H9 (cell line): ENCODE measurements around the gene ZER1. TPM values are rescaled to one million over a fixed set of nuclear protein-coding genes. Genes with fewer than 3 reads are reported as not detected.
A peak's percentile ranks its signal among the peaks of the same experiment; 100 is the strongest.

Experiments
- DNase-seq: peaks from one replicate; pipeline ENCODE4 v3.0.0-alpha.2; 2017
- H2AFZ ChIP-seq: one replicate; pipeline ENCODE4 v1.6.1; 2013; ENCODE audit warnings: mild to moderate bottlenecking, low read length, control low read depth, moderate library complexity
- H2AK5ac ChIP-seq: 2 replicates; pipeline ENCODE4 v1.6.1; 2013; ENCODE audit warnings: low read length, control low read depth, mixed read lengths; ENCODE audit not compliant: insufficient read length
- H2BK120ac ChIP-seq: one replicate; pipeline ENCODE4 v1.6.1; 2013; ENCODE audit warnings: low read depth, mild to moderate bottlenecking, low read length, control low read depth, inconsistent platforms; ENCODE audit not compliant: poor library complexity, severe bottlenecking
- H2BK12ac ChIP-seq: 2 replicates; pipeline ENCODE4 v1.6.1; 2013; ENCODE audit warnings: low read length, control low read depth, mixed read lengths, low read depth; ENCODE audit not compliant: insufficient read length
- H2BK15ac ChIP-seq: 2 replicates; pipeline ENCODE4 v1.6.1; 2013; ENCODE audit warnings: low read depth, low read length, control low read depth
- H2BK20ac ChIP-seq: one replicate; pipeline ENCODE4 v1.6.1; 2013; ENCODE audit warnings: low read depth, mild to moderate bottlenecking, low read length, control low read depth, inconsistent platforms; ENCODE audit not compliant: poor library complexity, severe bottlenecking
- H2BK5ac ChIP-seq: 2 replicates; pipeline ENCODE4 v1.6.1; 2013; ENCODE audit warnings: low read length, control low read depth, mixed read lengths; ENCODE audit not compliant: insufficient read length
- H3K14ac ChIP-seq: 2 replicates; pipeline ENCODE4 v1.6.1; 2013; ENCODE audit warnings: low read length, control low read depth; ENCODE audit not compliant: insufficient read depth
- H3K18ac ChIP-seq: 2 replicates; pipeline ENCODE4 v1.6.1; 2013; ENCODE audit warnings: low read depth, mild to moderate bottlenecking, mixed read lengths, low read length, control low read depth; ENCODE audit not compliant: insufficient read length
- H3K23ac ChIP-seq: 2 replicates; pipeline ENCODE4 v1.6.1; 2013; ENCODE audit warnings: low read length, control low read depth, mixed read lengths, low read depth; ENCODE audit not compliant: insufficient read length
- H3K23me2 ChIP-seq: 2 replicates; pipeline ENCODE4 v1.6.1; 2013; ENCODE audit warnings: low read depth, mild to moderate bottlenecking, mixed read lengths, low read length, control low read depth; ENCODE audit not compliant: insufficient read length, poor library complexity, severe bottlenecking
- H3K27ac ChIP-seq: 2 replicates; pipeline ENCODE4 v1.5.1; 2013; ENCODE audit warnings: low read length, control low read depth, mixed read lengths, low read depth; ENCODE audit not compliant: insufficient read length
- H3K27me3 ChIP-seq: 2 replicates; pipeline ENCODE4 v1.6.1; 2013; ENCODE audit warnings: low read length, control low read depth, inconsistent platforms; ENCODE audit not compliant: insufficient read depth
- H3K4ac ChIP-seq: 2 replicates; pipeline ENCODE4 v1.6.1; 2013; ENCODE audit warnings: low read depth, mild to moderate bottlenecking, control low read depth, inconsistent platforms, low read length, moderate library complexity
- H3K4me1 ChIP-seq: 2 replicates; pipeline ENCODE4 v1.6.1; 2013; ENCODE audit warnings: low read length, control low read depth, inconsistent platforms; ENCODE audit not compliant: insufficient read depth
- H3K4me2 ChIP-seq: 2 replicates; pipeline ENCODE4 v1.6.1; 2013; ENCODE audit warnings: low read length, control low read depth, mixed read lengths; ENCODE audit not compliant: insufficient read length, insufficient read depth
- H3K56ac ChIP-seq: 2 replicates; pipeline ENCODE4 v1.6.1; 2013; ENCODE audit warnings: low read depth, mild to moderate bottlenecking, mixed read lengths, low read length, control low read depth; ENCODE audit not compliant: insufficient read length
- H3K79me1 ChIP-seq: 2 replicates; pipeline ENCODE4 v1.6.1; 2013; ENCODE audit warnings: low read depth, mild to moderate bottlenecking, moderate library complexity, low read length, control low read depth, inconsistent platforms; ENCODE audit not compliant: insufficient read depth, poor library complexity, severe bottlenecking
- H3K79me2 ChIP-seq: 2 replicates; pipeline ENCODE4 v1.6.1; 2013; ENCODE audit warnings: low read length, control low read depth, inconsistent platforms; ENCODE audit not compliant: insufficient read depth
- H3K9ac ChIP-seq: 2 replicates; pipeline ENCODE4 v1.6.1; 2013; ENCODE audit warnings: low read length, control low read depth, mixed read lengths; ENCODE audit not compliant: insufficient read length; ENCODE audit errors: extremely low read depth
- H3K9me3 ChIP-seq: one replicate; pipeline ENCODE4 v1.6.1; 2013; ENCODE audit warnings: low read depth, low read length, inconsistent platforms; ENCODE audit not compliant: control insufficient read depth
- H3T11ph ChIP-seq: one replicate; pipeline ENCODE4 v1.6.1; 2013; ENCODE audit warnings: mild to moderate bottlenecking, low read length, control low read depth, inconsistent platforms
- H4K20me1 ChIP-seq: one replicate; pipeline ENCODE4 v1.6.1; 2013; ENCODE audit not compliant: control insufficient read depth, insufficient read length, insufficient read depth
- H4K5ac ChIP-seq: 2 replicates; pipeline ENCODE4 v1.6.1; 2013; ENCODE audit warnings: low read depth, mild to moderate bottlenecking, mixed read lengths, low read length, control low read depth; ENCODE audit not compliant: insufficient read length
- H4K8ac ChIP-seq: replicated peaks from 2 replicates; pipeline ENCODE4 v1.6.1; 2013; ENCODE audit warnings: low read length, control low read depth, mixed read lengths, low read depth; ENCODE audit not compliant: insufficient read length
- H4K91ac ChIP-seq: 2 replicates; pipeline ENCODE4 v1.6.1; 2013; ENCODE audit warnings: low read depth, mild to moderate bottlenecking, moderate library complexity, mixed read lengths, low read length, control low read depth; ENCODE audit not compliant: insufficient read length
- H3K27ac Mint-ChIP-seq, 3 experiments: 2 replicates in 2 of 3; 3 replicates in 1 of 3; pipeline ENCODE4 v1.8.0; 2020 to 2021; ENCODE audit warnings: mixed read lengths in 3 of 3, mild to moderate bottlenecking in 1 of 3, moderate library complexity in 1 of 3
- H3K27me3 Mint-ChIP-seq: 2 replicates; pipeline ENCODE4 v1.8.0; 2021; ENCODE audit warnings: low read depth, mild to moderate bottlenecking, moderate library complexity, mixed read lengths
- H3K36me3 Mint-ChIP-seq, 3 experiments: 2 replicates in 2 of 3; 3 replicates in 1 of 3; pipeline ENCODE4 v1.8.0; 2020 to 2021; ENCODE audit warnings: low read depth in 3 of 3, mixed read lengths in 3 of 3; ENCODE audit not compliant: insufficient read depth in 1 of 3
- H3K4me1 Mint-ChIP-seq, 2 experiments: 2 replicates each; pipeline ENCODE4 v1.8.0; 2020; ENCODE audit warnings: mixed read lengths in 2 of 2
- H3K4me3 Mint-ChIP-seq, 2 experiments: 2 replicates in 1 of 2; 3 replicates in 1 of 2; pipeline ENCODE4 v1.8.0; 2020 to 2021; ENCODE audit warnings: mild to moderate bottlenecking in 2 of 2, mixed read lengths in 2 of 2, moderate library complexity in 1 of 2
- H3K9me3 Mint-ChIP-seq, 2 experiments: 2 replicates in 1 of 2; 3 replicates in 1 of 2; pipeline ENCODE4 v1.8.0; 2020; ENCODE audit warnings: mild to moderate bottlenecking in 2 of 2, mixed read lengths in 2 of 2, moderate library complexity in 1 of 2
- WGBS: extraction: QIAGEN DNeasy Blood & Tissue Kit; methylation state at CpG from one replicate; pipeline ENCODE4 v1.1.7; 2013; ENCODE audit warnings: missing lambda C conversion rate, low lambda C conversion rate, mixed read lengths; ENCODE audit not compliant: insufficient read length; ENCODE audit errors: extremely low coverage; 5-methylcytosine and 5-hydroxymethylcytosine counted together
- total RNA-seq: library from RNA; stranded (reverse); gene quantifications from 2 replicates; pipeline ENCODE4 v1.2.1, GENCODE V29; 2021
- TF ChIP-seq, protein P1 (sequence below): fragments of 200-600 bp; sonication (generic); conservative IDR thresholded peaks from 3 replicates; pipeline ENCODE4 v1.8.0; 2021; ENCODE audit warnings: antibody characterized with exemption, mild to moderate bottlenecking

Gene ZER1
- total RNA-seq, 1 experiment from 2014 or later = 24.2 TPM

DNA sequence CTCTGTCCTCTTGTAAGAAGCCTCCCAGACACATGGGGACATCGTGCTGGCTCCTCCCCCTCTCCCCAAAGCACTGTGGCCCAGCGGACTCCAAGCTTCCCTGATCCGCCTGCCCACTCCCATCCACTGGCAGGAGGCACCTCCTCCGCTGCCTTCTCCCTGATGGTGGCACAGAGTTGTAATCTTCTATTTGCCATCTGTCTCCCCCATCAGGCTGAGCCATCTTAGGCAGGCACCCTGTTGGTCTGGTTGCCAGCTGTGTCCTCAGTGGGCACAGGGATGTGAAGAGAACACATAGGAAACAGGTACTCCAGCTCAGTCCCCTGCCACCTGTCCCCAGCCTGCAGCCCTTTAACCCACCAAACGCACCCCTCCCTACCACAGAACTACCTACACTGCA is 42.4 kb downstream of the ZER1 start:
- Histone ChIP-seq H4K5ac (no peak overlapping the region), H2BK15ac (no peak overlapping the region), H4K20me1 (no peaks in the 10 kb centered on the region), H3K14ac (no peak overlapping the region), H2AK5ac (no peak overlapping the region), H2BK12ac (no peak overlapping the region), H2AFZ (no peak overlapping the region), H2BK120ac (no peak overlapping the region), H3K23me2 (no peaks in the 10 kb centered on the region), H2BK5ac (no peak overlapping the region), H3K79me2 (no peaks in the 10 kb centered on the region), H4K8ac (no peak overlapping the region), H3K9me3 (no peaks in the 10 kb centered on the region), H4K91ac (no peak overlapping the region), H3K27ac (no peak overlapping the region), H3K9ac (no peak overlapping the region), H3K18ac (no peak overlapping the region), H3K79me1 (no peaks in the 10 kb centered on the region), H3K4me2 (no peak overlapping the region), H3K4me1 (no peaks in the 10 kb centered on the region; the same call in 1 of the 2 replicates), H3K56ac (no peak overlapping the region), H3K23ac (no peak overlapping the region), H3K27me3 (no peaks in the 10 kb centered on the region), H3T11ph (no peak overlapping the region), H3K4ac (no peak overlapping the region), H2BK20ac (no peak overlapping the region)
- no CpG with 5 or more reads among the region's 5 CpGs for WGBS
- TF ChIP-seq, protein P1, sequence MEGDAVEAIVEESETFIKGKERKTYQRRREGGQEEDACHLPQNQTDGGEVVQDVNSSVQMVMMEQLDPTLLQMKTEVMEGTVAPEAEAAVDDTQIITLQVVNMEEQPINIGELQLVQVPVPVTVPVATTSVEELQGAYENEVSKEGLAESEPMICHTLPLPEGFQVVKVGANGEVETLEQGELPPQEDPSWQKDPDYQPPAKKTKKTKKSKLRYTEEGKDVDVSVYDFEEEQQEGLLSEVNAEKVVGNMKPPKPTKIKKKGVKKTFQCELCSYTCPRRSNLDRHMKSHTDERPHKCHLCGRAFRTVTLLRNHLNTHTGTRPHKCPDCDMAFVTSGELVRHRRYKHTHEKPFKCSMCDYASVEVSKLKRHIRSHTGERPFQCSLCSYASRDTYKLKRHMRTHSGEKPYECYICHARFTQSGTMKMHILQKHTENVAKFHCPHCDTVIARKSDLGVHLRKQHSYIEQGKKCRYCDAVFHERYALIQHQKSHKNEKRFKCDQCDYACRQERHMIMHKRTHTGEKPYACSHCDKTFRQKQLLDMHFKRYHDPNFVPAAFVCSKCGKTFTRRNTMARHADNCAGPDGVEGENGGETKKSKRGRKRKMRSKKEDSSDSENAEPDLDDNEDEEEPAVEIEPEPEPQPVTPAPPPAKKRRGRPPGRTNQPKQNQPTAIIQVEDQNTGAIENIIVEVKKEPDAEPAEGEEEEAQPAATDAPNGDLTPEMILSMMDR = no peak
- Mint-ChIP-seq H3K4me3 (no peak overlapping the region), H3K36me3 (peaks cover 0 to 12% (median 4%) of the 10 kb centered on the region in 3 experiments; a peak in 1 of 7 replicates), H3K27me3 (no peaks in the 10 kb centered on the region; the same call in 1 of the 2 replicates), H3K27ac (peak overlapping the region in 1 of 3 experiments; percentile 39; a peak in 1 of 7 replicates), H3K9me3 (no peaks in the 10 kb centered on the region; a peak in 1 of 5 replicates), H3K4me1 (peaks cover 18% of the 10 kb centered on the region in 2 experiments)
- DNase-seq = no peak
